HG03139 (cell line): Measurements from ENCODE around the gene DOCK2.
"Not testable (repeated sequence)": the region's sequence is repeated elsewhere in the genome, so short reads cannot be mapped to it uniquely, and the experiment has no call there.

ENCODE experiments used
- ATAC-seq: cut with Tn5 transposase; IDR thresholded peaks from one replicate; pipeline ENCODE4 v1.9.1; 2021; ENCODE audit not compliant: unreplicated experiment

The DOCK2 gene

DNA sequence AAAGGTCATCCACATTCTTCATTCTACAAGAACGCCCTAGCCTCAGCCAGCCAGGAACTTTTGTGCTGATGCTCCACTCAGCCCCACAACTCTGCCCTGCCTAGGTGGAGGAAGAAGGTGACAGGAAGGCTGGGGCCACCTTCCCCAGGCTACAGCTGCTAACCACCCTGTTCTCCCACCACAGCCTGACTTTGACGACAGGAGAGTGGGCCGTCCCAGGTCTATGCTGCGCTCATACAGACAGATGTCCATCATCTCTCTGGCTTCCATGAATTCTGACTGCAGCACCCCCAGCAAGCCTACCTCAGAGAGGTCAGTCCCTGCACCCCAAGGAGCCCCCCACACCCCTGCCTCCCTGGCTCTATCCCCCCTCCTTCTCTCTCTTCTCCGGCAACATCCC is 440.5 kb downstream of the DOCK2 start:
- no peak for ATAC-seq

DNA sequence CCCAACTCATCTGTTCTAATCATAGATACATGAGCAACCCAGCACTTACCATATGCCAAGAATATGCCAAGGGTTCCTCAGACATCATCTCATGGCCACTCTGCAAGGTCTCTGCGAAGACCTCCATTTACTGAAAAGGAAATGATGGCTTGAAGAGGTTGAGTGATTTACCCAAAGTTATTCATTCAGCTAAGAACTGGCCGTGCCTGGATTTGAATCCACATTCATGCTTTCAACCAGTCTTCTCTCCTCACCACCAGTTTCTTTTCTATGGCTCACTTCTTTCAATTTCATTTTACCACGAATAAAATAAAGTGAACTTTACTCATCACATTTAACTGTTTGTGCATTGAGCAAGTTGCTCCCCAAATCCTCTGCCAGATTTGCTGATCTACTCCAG is 441.4 kb downstream of the DOCK2 start:
- ATAC-seq: no peak

DNA sequence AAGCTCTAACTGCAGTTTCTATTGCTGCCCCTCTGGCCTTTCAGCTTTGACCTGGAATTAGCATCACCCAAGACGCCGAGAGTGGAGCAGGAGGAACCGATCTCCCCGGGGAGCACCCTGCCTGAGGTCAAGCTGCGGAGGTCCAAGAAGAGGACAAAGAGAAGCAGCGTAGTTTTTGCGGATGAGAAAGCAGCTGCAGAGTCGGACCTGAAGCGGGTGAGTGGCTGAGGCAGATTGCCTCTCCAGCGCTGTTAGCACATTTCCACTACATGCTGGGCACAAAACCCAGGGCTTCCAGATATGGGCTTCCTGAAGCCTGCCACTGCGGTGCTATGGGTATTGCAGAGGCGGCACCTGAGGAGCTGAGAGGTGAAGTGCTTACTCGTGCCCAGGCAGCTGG is 441.9 kb downstream of the DOCK2 start:
- ATAC-seq: no peak

DNA sequence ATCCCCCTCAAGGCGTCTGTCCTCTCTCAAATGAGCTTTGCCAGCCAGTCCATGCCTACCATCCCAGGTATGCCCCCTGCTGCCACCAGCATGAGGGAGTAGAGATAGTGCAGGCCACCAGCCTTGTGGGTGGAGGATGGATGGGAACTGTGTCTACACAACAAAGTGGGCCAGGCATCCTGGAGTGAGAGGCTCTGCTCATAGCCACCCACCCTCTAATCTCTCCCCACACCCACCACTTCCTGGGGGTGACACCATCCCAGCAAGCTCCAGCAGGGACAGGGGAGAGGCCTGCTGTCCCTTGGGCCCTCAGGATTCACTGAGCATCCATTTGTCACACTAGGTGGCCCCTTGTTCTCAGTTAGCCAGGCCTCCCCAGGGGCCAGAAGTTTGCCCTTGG is 443.1 kb downstream of the DOCK2 start:
- no peak for ATAC-seq

DNA sequence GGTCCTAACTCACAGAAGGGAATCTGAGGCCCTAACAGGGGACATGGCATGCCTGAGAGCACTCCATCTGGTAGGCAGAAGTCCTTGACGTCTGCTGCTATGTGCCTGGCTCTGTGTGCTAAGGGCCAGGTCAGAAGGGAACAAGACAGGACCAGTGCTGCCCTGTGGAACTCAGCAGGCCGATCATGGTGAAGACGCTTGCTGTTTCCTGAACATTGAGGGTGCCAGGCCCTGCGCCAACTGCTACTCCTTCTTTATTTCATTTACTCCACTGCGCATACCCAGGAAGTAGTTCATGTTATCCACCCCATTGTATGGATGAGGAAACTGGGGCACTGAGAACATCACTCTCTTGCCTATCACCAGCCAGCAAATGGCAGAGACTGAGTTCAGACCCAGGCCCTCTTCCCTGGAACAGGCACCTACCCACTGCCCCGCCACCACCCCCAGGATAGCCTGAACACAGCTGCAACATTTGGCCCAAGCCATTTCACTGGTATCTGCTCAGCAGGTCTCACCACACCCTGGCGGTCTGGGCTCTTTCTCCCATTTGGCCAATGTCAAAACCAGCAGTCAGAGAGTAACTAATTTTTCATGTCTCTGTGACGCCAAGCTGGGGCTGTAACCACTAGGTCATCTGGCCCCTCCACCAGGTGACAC is 443.8 kb downstream of the DOCK2 start:
- no peak for ATAC-seq

DNA sequence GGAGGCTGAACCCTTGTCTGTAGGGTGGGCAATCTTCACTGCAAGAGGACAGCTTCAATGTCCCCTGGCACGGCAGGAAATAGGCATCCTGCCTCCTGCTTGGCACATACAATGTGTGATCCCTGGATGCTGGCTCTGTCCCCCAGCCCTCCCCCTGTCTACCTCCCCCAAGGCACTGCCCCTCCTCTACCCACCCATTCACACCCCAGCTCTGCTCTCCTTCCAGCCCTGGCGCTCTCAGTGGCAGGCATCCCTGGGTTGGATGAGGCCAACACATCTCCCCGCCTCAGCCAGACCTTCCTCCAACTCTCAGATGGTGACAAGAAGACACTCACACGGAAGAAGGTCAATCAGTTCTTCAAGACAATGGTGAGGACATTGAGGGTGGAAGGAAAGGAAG is 444.5 kb downstream of the DOCK2 start:
- ATAC-seq: no peak

DNA sequence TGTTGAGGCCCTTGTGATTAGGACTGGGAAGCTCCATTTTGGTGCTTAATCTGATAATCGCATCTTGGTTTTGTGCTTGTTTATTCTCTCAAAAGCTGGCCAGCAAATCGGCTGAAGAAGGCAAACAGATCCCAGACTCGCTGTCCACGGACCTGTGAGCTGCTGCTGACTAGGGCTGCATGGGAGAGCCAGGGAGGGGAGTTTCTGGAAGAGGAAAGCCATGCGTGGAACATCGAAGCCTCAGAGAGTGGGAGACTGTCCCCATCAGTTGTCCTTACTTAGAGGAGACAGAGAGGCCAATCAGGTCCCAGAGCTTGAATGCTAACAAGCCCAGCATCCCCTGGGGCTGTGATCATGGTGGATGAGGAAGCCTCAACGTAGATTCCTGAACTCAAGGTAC is 445.6 kb downstream of the DOCK2 start:
- ATAC-seq: no peak

DNA sequence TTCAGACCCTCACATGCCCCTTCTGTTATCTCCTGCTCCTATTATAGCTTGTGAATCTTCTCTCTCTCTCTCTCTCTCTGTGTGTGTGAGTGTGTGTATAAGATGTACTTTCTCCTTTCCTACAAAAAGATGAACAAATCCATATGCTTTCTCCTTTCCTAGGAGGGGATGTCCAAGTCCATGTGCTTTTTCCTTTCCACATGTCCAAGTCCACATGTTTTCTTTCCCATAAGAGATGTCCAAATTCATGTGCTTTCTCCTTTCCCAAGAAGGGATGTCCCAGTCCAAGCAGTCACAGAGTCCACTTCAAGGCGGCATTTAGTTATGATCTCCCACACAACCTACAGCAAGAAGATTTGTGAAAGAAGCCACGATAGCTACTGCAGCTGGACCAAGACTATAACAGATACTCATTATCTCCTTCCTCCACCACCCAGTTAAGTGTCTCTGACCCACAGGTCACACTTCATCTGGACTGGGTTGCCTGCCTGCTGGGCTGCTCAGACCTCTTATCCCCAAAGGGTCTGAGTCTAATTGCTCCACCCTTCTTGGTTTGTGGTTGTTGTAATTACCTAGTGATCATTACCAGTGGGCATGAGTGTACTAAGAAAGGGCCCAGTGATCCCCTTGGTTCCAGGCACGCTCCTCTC is 450.2 kb downstream of the DOCK2 start:
- no peak for ATAC-seq

DNA sequence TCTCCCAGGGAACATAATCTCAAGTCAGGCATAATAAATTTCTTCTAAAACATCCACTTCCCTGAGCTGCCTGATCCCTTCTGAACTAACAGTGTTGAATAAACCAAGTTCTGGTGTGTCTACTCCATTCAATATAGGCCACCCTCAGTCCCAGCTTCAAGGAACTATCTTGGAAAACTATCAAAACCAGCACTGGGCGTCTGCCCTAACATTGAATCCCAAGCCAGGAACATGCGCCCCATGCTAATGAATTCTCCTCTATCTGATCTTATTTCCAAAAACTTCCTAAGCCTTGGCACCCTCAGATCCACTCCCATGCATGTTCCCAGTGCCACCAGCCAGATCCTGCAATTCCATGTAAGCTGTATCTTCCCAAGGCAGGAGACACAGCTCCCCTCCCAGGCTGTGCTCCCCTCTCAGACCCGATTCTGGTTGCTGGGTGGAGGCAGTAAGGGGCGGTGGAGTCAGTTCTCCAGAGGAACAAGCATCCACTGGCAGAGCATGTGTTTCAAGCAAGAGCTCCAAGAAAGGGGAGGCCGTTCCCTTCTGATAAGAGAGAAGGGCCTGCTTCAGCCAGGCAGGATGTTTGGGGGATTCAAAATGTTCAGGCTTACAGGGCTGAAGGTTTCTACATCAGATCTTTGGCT is 455.5 kb downstream of the DOCK2 start:
- ATAC-seq: no peak

DNA sequence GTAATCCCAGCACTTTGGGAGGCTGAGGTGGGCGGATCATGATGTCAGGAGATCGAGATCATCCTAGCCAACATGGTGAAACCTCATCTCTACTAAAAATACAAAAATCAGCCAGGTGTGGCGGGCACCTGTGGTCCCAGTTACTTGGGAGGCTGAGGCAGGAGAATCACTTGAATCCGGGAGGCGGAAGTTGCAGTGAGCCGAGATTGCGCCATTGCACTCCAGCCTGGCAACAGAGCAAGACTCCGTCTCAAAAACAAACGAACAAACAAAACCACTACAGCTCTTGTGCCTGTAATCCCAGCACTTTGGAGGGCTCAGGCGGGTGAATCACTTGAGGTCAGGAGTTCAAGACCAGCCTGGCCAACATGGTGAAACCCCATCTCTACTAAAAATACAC is 457.3 kb downstream of the DOCK2 start:
- not testable (repeated sequence) for ATAC-seq

DNA sequence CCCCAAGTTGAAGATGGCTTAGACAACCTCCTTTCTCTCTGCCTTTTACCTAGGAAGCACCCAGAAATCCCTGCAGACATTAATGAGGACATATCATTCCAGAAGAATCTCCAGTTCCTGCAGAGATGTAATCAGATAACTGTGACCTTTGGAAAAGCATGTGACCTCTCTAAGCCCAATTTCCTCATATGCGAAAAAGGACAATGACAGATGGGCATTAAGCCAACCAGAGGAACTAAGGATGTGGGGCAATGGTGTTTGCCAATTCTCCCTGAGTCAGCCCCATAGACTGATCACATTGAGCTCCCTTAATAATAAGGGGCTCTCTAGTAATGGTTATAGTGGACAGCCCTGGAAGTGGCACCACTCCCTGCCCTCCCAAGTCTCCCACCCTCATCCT is 458.6 kb downstream of the DOCK2 start:
- no peak for ATAC-seq

DNA sequence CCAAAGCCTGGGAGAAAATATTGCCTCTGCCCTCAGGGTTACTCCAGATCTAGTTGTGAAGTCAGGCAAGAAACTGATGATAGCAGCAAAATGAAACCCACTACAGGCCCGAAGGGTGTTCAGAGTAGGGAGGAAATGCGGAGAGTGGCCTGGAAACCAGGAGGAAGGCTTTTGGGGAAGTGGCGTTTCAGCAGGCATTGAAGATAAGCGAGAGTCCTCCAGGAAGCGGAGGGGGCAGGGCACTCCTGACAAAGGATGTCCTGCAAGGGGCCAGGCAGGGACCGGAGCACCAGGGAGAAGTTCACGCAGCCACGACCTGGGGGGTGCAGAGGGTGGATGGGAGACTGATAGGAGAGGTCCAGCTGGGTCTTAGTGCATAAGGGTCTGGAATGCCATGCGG is 460.9 kb downstream of the DOCK2 start:
- no peak for ATAC-seq

DNA sequence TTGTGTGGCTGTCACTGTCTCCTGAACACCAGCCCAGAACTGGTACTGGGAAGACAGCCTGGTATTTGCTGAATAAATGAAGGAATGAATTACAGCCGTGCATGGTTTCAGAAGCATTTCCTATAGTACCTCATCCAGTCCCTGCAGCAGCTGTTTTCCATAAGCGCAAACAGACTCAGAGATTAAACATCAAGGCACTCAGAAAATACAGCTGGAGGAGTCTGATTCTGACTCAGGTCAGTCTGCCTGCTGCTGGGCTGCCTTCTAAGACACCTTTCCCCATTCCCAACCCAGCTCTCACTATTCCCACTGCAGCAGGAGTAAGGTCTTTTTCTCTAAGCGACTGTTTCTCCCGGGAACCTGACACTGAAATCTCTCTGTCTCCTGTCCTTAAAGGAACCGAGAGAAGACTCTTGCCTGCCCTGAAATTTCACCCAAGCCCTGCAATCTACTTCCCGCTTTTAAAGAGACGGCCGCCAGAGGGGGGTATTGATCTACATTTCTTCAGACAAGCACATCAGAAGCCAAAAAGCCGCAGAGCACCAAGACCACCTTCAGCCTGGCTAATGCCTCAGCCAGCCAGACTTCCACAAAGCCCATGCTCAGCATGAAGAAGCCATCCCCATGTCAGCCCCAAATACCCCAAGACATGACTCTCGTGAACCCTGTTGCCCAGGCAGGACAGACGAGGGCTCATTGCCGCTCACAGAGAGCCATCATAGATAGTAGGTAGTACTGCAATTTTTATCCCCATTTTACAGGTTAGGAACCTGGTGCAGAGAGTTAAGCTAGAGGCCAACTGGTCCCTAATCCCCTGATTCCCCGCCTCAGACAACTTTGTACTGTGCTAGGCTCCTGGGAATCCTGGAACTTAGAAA is 463.2 kb downstream of the DOCK2 start:
- no peak for ATAC-seq

DNA sequence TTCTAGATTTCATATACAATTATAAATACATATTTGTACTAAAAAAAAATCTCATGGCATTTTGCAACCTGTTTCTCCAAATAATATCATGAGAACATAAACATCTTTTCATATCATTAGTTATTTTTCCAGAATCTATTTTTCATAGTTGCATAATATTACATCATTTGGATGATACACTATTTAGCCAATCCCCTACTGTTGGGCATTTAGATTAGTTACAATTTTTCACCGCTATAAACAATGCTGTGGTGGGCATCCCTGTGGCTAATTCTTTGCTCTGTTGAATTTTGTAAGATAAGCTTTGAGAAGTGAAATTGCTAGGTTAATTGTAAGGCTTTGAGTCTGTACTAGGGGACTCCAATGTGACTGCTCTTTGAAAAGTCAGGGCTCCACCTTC is 466.4 kb downstream of the DOCK2 start:
- no peak for ATAC-seq

DNA sequence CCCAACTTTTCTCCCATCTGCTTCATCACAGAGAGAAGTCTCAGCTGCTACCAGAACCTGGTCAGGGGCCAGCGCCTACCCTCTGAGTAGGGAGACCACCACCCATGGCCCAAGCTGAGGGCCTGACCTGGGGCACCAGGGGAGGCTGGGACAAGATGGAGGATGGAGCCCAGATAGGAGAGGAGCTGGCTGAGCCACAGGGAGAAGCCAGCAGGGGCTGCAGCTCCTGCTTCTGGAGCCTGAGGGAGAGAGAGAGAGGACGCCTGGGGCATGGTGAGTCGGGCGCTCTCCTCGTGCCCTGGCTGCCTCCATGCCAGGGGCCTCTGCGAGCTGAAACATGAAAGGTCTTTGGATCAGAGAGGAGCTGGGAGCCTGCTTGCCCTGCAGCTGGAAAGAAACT is 467.2 kb downstream of the DOCK2 start:
- ATAC-seq: no peak

DNA sequence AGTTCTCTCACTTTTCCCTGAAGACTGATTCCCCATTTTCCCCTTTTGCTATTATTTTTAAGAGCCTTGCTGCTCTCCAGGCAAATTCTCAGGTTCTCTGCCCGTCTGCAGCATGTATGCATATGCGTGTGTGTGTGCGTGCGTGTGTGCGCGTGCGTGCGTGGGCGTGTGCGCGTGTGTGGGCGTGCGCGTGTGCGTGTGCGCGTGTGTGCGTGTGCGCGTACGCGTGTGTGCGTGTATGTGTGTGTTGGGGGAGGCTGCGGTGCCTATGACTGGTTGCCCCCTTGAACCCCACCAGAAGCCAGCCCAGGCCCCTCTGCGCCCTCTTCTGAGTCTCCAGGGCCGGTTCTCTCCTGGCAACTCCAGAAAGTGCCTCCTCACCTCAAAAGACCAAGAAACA is 467.6 kb downstream of the DOCK2 start:
- ATAC-seq: no peak

DNA sequence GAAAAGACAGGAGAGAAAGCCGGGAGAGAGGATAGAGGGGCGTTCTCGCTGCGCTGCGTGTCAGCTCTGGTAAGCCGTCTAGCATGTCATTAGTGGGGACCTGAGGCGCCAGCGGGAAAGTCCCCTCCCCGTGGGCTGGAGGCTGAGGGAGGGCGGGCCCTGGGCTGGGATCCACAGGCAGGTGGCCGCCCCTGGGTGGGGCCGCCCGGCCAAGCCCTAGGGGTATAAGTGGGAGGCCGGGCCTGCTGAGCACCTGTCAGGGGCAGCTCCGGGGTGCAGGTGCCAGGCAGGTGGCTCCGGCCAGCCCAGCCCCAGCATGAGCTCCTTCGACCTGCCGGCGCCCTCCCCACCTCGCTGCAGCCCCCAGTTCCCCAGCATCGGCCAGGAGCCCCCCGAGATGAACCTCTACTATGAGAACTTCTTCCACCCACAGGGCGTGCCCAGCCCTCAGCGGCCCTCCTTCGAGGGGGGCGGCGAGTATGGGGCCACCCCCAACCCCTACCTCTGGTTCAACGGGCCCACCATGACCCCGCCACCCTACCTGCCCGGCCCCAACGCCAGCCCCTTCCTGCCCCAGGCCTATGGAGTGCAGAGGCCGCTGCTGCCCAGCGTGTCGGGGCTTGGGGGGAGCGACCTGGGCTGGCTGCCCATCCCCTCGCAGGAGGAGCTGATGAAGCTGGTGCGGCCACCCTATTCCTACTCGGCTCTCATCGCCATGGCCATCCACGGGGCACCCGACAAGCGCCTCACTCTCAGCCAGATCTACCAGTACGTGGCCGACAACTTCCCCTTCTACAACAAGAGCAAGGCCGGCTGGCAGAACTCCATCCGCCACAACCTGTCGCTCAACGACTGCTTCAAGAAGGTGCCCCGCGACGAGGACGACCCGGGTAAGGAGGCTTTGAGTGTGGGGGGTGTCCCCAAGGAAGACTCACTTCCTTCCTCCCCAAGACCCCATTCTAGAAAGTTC is 468.9 kb downstream of the DOCK2 start, which contains the start of gene FOXI1:
TSS of gene FOXI1 (plus strand) at position 256 of the 970 bp plus-strand sequence. CDS start at position 317, 61 bp downstream.
- ATAC-seq: no peak

DNA sequence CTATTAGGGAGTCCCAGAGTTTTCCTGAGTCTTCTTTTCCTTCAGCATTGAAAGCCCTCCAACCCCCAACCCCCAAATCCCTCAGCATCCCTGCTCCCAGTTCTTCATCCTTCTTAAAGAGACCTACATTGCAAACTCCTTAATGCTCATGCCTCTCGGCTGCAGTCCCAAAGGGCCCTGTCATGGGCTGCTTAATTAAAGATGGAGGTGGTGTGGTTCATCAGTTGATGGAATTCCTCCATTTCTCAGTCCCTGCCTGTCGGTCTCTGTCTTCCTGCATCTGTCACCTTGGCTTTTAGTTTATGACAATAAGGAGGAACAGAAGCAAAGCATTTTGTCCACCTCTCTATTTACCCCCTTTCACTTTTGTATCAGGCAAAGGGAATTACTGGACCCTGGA is 470.6 kb downstream of the DOCK2 start:
- ATAC-seq: no peak

DNA sequence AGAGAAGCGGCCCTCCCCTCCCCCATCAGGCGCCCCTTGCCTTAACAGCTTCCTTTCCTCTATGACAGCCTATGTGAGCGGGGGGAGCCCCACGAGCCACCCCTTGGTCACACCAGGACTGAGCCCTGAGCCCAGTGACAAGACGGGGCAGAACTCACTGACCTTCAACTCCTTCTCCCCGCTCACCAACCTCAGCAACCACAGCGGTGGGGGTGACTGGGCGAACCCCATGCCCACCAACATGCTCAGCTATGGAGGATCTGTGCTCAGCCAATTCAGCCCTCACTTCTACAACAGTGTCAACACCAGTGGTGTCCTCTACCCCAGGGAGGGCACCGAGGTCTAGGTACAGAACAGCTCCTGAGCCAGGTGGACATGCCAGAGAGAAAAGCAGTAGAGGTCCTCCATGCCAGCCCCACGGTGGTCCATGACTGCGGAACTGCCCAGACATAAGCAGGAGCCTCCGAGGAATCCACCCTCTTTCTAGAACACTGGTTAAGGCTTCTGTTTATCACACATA is 471.3 kb downstream of the DOCK2 start:
- ATAC-seq: no peak
